CD4-positive, alpha-beta memory T cell (primary cell): Measurements from ENCODE around the gene GMEB2. TPM values are rescaled to one million over a fixed set of nuclear protein-coding genes. Genes with fewer than 3 reads are reported as not detected.
"Not testable (repeated sequence)": the region's sequence is repeated elsewhere in the genome, so short reads cannot be mapped to it uniquely, and the experiment has no call there.

Experiments
- CTCF ChIA-PET: fragments of 350-600 bp; sonication (Branson Sonifier 250); formaldehyde crosslinking; loops from one replicate; lab custom pipeline; 2021; ENCODE audit warnings: inconsistent platforms; ENCODE audit not compliant: partially characterized antibody; lab: Charles Lee
- POLR2A ChIA-PET: fragments of 350-600 bp; sonication (Branson Sonifier 250); formaldehyde crosslinking; loops from one replicate; lab custom pipeline; 2021; ENCODE audit not compliant: partially characterized antibody; lab: Charles Lee
- DNase-seq, 5 donors: peaks; one replicate each; pipeline versions ENCODE4 v3.0.0 to v3.0.0-alpha.2; 2020 to 2022; ENCODE audit warnings: mixed read lengths in 1 of 5
- H3K27ac ChIP-seq: one replicate; pipeline ENCODE4 v1.7.0; 2013; ENCODE audit warnings: low read depth, low read length
- H3K27me3 ChIP-seq: 2 replicates; pipeline ENCODE4 v1.7.0; 2013; ENCODE audit warnings: mild to moderate bottlenecking, low read length, moderate library complexity; ENCODE audit not compliant: insufficient read depth
- H3K36me3 ChIP-seq: 2 replicates; pipeline ENCODE4 v1.7.0; 2013; ENCODE audit warnings: mild to moderate bottlenecking, low read length, moderate library complexity; ENCODE audit not compliant: insufficient read depth
- H3K4me1 ChIP-seq: 2 replicates; pipeline ENCODE4 v1.7.0; 2013; ENCODE audit warnings: mild to moderate bottlenecking, low read length, moderate library complexity; ENCODE audit not compliant: insufficient read depth
- H3K4me3 ChIP-seq, 2 donors: one replicate each; pipeline ENCODE4 v1.7.0; 2013; ENCODE audit warnings: low read length in 2 of 2, mild to moderate bottlenecking in 1 of 2
- H3K9me3 ChIP-seq, 2 donors: one replicate each; pipeline ENCODE4 v1.7.0; 2013; ENCODE audit warnings: low read length in 2 of 2, control low read depth in 1 of 2; ENCODE audit not compliant: control insufficient read depth in 1 of 2
- H3K27ac Mint-ChIP-seq, 7 donors: one replicate each; pipeline ENCODE4 v1.8.0; 2020 to 2021; ENCODE audit warnings: mixed read lengths in 7 of 7, mild to moderate bottlenecking in 6 of 7, inconsistent platforms in 3 of 7, moderate library complexity in 3 of 7
- H3K27me3 Mint-ChIP-seq, 2 donors: one replicate each; pipeline ENCODE4 v1.8.0; 2020 to 2021; ENCODE audit warnings: mixed read lengths in 2 of 2
- H3K36me3 Mint-ChIP-seq, 2 donors: one replicate each; pipeline ENCODE4 v1.8.0; 2020 to 2021; ENCODE audit warnings: mixed read lengths in 2 of 2, inconsistent platforms in 1 of 2, mild to moderate bottlenecking in 1 of 2
- H3K4me1 Mint-ChIP-seq, 4 donors: one replicate each; pipeline ENCODE4 v1.8.0; 2020 to 2021; ENCODE audit warnings: mixed read lengths in 4 of 4, mild to moderate bottlenecking in 1 of 4
- H3K4me3 Mint-ChIP-seq, 8 donors: one replicate each; pipeline ENCODE4 v1.8.0; 2020 to 2021; ENCODE audit warnings: mixed read lengths in 8 of 8, mild to moderate bottlenecking in 7 of 8, moderate library complexity in 6 of 8, inconsistent platforms in 3 of 8
- H3K9me3 Mint-ChIP-seq, 8 donors: one replicate each; pipeline ENCODE4 v1.8.0; 2020 to 2021; ENCODE audit warnings: mixed read lengths in 8 of 8, mild to moderate bottlenecking in 5 of 8, inconsistent platforms in 3 of 8, moderate library complexity in 1 of 8
- intact Hi-C: fragments of 100-400 bp; cut with micrococcal nuclease; formaldehyde crosslinking; loops from one replicate; pipeline ENCODE4 v1.15.1; 2023
- polyA plus RNA-seq, 2 donors: library from polyadenylated mRNA; unstranded; fragments of 300-500 nt; fragmentation: Illumina TruSeq; gene quantifications; one replicate each; pipeline ENCODE4 v1.2.3, GENCODE V29; 2021
- total RNA-seq, 2 experiments: library from RNA; stranded (reverse); gene quantifications; one replicate each; pipeline ENCODE4 v1.2.3, GENCODE V29; 2021

The GMEB2 gene
- total and polyA plus RNA-seq, 4 experiments from 2014 or later = 4.5 to 26.4 (median 20.5) TPM

DNA sequence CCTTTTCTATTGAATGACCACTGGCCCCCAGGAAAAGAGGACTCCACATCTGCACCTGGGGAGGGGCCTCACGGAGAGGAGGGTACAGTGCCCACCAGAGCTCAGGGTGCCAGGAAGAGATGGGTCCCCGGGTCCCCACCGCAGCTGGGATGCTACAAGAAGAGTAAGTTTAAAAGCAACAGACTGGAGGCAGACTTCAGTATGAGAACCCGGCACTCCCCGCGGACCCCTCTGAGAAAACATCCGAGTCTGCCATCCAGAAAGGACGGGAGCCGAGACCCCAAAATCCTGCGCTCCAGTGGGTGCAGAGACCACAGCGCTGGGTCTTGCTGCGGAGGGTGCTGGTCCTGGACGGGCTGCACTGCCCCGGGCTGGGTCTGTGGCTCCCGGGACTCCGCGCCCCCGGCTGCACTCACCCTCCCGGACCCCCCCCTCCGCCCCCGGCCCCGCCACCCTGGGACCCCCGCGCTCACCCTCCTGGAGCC, 53.2 kb downstream of the GMEB2 start:
- peaks cover 30% of the 10 kb centered on the region for H3K4me1 ChIP-seq
- DNase-seq = peak in 1 of 5 donors; percentile 37
- Mint-ChIP-seq H3K4me3 (peak overlapping the region; percentile 75 to 88 (median 82)), H3K9me3 (no peaks in the 10 kb centered on the region), H3K4me1 (peaks cover 3 to 12% (median 8%) of the 10 kb centered on the region in 4 donors), H3K27ac (peak overlapping the region in 5 of 7 donors; percentile 48 to 81 (median 74)), H3K27me3 (no peaks in the 10 kb centered on the region), H3K36me3 (no peaks in the 10 kb centered on the region)
- ChIA-PET POLR2A (interaction anchor here (0.6 to 2.4 kb wide), 14 partner anchors 18 to 400 kb away, joined by 3 to 9 read pairs (median 4); partner anchors contain the start of genes ARFRP1, PPDPF, RTEL1 and SLC2A4RG), CTCF (interaction anchor here (0.7 to 2.6 kb wide), 3 partner anchors 36 to 85 kb away, joined by 3 to 10 read pairs (median 3); partner anchors contain the start of genes PTK6 and RTEL1)
- H3K27me3 ChIP-seq = no peaks in the 10 kb centered on the region
- intact Hi-C loops = loop anchor here (1.0 kb wide), 1 partner anchor 20 kb away; no protein-coding TSS in a partner anchor
- H3K9me3 ChIP-seq = no peaks in the 10 kb centered on the region
- H3K4me3 ChIP-seq = peak overlapping the region; percentile 65 to 84
- peak overlapping the region; percentile 70 for H3K27ac ChIP-seq
- peaks cover 5% of the 10 kb centered on the region for H3K36me3 ChIP-seq

GRCh38 chr20:63572788-63573646, 53.9 kb downstream of the GMEB2 start:
- H3K4me3 ChIP-seq = peak overlapping the region; percentile 65 to 84
- peak in 1 of 5 donors; percentile 27 for DNase-seq
- Mint-ChIP-seq H3K9me3 (no peaks in the 10 kb centered on the region), H3K27ac (peak overlapping the region in 5 of 7 donors; percentile 48 to 81 (median 60)), H3K36me3 (no peaks in the 10 kb centered on the region), H3K4me1 (peaks cover 6 to 19% (median 13%) of the 10 kb centered on the region in 4 donors), H3K4me3 (peak overlapping the region; percentile 75 to 88 (median 81)), H3K27me3 (no peaks in the 10 kb centered on the region)
- peaks cover 37% of the 10 kb centered on the region for H3K4me1 ChIP-seq
- H3K9me3 ChIP-seq = no peaks in the 10 kb centered on the region
- H3K36me3 ChIP-seq = peaks cover 5% of the 10 kb centered on the region
- CTCF ChIA-PET = interaction anchor here (0.7 to 2.6 kb wide), 3 partner anchors 35 to 85 kb away, joined by 3 to 10 read pairs (median 3); partner anchors contain the start of genes PTK6 and RTEL1
- POLR2A ChIA-PET = interaction anchor here (0.6 to 2.4 kb wide), 11 partner anchors 18 to 400 kb away, joined by 3 to 9 read pairs (median 4); partner anchors contain the start of genes GMEB2, PPDPF, RTEL1 and SLC2A4RG
- no peaks in the 10 kb centered on the region for H3K27me3 ChIP-seq
- H3K27ac ChIP-seq = peak overlapping the region; percentile 70
- intact Hi-C loops = no loop called here

DNA sequence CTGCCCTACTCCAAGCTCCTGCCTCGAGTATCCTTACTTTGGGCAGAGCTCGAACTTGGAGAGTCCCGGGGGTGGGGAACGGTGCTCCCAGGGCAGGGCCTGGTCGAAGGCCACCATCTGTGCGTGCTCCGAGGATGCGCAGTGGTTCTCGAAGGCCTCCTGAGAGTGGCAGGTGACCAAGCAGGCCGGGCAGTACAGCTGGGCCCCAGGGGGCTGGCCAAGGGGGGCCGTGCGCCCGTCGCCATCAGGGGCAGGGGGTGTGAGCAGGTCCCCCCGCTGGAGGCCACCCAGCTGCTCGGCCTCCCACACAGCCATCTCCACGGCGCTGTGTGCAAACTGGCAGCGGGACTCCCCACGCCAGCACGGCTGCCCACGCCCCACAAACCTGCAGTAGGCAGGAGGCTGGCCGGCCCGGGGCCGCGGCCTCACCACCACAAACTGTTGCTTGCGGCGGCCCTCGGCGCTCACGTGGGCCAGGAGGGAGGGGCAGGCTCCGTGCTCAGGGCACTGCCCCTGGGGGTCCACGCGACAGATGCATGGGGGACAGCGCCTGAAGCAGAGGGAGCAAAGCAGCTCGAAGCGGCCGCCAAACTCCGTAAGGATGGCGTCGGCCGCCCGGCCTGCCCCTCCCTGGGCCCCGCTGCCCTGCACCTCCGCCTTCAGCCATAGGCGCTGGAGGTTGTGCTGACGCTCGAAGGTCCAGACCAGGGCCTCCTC, 54.7 kb downstream of the GMEB2 start:
- H3K36me3 Mint-ChIP-seq = no peaks in the 10 kb centered on the region
- H3K9me3 ChIP-seq = no peaks in the 10 kb centered on the region
- H3K27ac Mint-ChIP-seq = no peak overlapping the region
- no peaks in the 10 kb centered on the region for H3K27me3 Mint-ChIP-seq
- intact Hi-C loops = no loop called here
- H3K27me3 ChIP-seq = no peaks in the 10 kb centered on the region
- no peak overlapping the region for H3K27ac ChIP-seq
- CTCF ChIA-PET = interaction anchor here (1.3 kb wide), 1 partner anchor 70 kb away, joined by 3 read pairs; no protein-coding TSS in a partner anchor
- peaks cover 45% of the 10 kb centered on the region for H3K4me1 ChIP-seq
- H3K9me3 Mint-ChIP-seq = no peaks in the 10 kb centered on the region
- no peak for DNase-seq
- no peak overlapping the region for H3K4me3 ChIP-seq
- H3K36me3 ChIP-seq = peaks cover 5% of the 10 kb centered on the region
- POLR2A ChIA-PET = interaction anchor here (1.0 to 2.4 kb wide), 4 partner anchors 19 to 55 kb away, joined by 3 to 8 read pairs (median 6); partner anchors contain the start of genes GMEB2 and PPDPF
- H3K4me3 Mint-ChIP-seq = no peak overlapping the region
- peaks cover 7 to 27% (median 18%) of the 10 kb centered on the region in 4 donors for H3K4me1 Mint-ChIP-seq

GRCh38 chr20:63571087-63571478, 55.8 kb downstream of the GMEB2 start:
- H3K27me3 Mint-ChIP-seq, H3K36me3 Mint-ChIP-seq, H3K4me3 ChIP-seq, H3K27ac ChIP-seq, H3K27me3 ChIP-seq, CTCF ChIA-PET, H3K4me3 Mint-ChIP-seq, H3K27ac Mint-ChIP-seq, DNase-seq, H3K9me3 Mint-ChIP-seq, H3K36me3 ChIP-seq, intact Hi-C loops, H3K9me3 ChIP-seq, POLR2A ChIA-PET: not testable (repeated sequence)
- peaks cover 6 to 31% (median 18%) of the 10 kb centered on the region in 4 donors for H3K4me1 Mint-ChIP-seq
- H3K4me1 ChIP-seq = peaks cover 45% of the 10 kb centered on the region

- H3K27ac Mint-ChIP-seq = no peak overlapping the region
- Histone ChIP-seq H3K4me3 (no peak overlapping the region), H3K27ac (no peak overlapping the region), H3K36me3 (peaks cover 5% of the 10 kb centered on the region), H3K9me3 (no peaks in the 10 kb centered on the region), H3K27me3 (no peaks in the 10 kb centered on the region), H3K4me1 (peaks cover 45% of the 10 kb centered on the region)
- no peak overlapping the region for H3K4me3 Mint-ChIP-seq
- DNase-seq = peak in 1 of 5 donors; percentile 40
- H3K27me3 Mint-ChIP-seq = no peaks in the 10 kb centered on the region
- H3K36me3 Mint-ChIP-seq = no peaks in the 10 kb centered on the region
- ChIA-PET POLR2A (no interaction called here), CTCF (no interaction called here)
- intact Hi-C loops = no loop called here
- peaks cover 6 to 31% (median 18%) of the 10 kb centered on the region in 4 donors for H3K4me1 Mint-ChIP-seq
- no peaks in the 10 kb centered on the region for H3K9me3 Mint-ChIP-seq
These were observed 56.4 kb downstream of the GMEB2 start for GRCh38 chr20:63570281-63571086.
